ENCODE data around the gene PACRG.

Gene PACRG

GRCh38 chr6:163192591-163192990 is 464.8 kb downstream of the PACRG start:
- H3K27me3 ChIP-seq (ENCODE audit: control insufficient read depth in 1 of 2, insufficient read depth in 1 of 2, low read length in 2 of 2): no peaks in the 10 kb centered on the region
- no peak overlapping the region for H2BK12ac ChIP-seq (ENCODE audit: low read length in 2 of 2)
- H3K4ac ChIP-seq (ENCODE audit: low read depth in 1 of 2, low read length in 2 of 2): no peak overlapping the region
- no peak overlapping the region for H3K18ac ChIP-seq (ENCODE audit: low read depth in 1 of 2, low read length in 2 of 2)
- 52% methylated on average over 4 of the region's 5 CpGs for WGBS
- no peaks in the 10 kb centered on the region for H3K36me3 ChIP-seq (ENCODE audit: control insufficient read depth in 1 of 2, insufficient read depth in 2 of 2, low read depth in 1 of 2, low read length in 2 of 2)
- H2BK5ac ChIP-seq (ENCODE audit: low read depth, low read length, poor library complexity, severe bottlenecking): no peak overlapping the region
- H2AFZ ChIP-seq (ENCODE audit: low read depth, low read length): no peak overlapping the region
- H3K79me1 ChIP-seq (replicated peaks; ENCODE audit: low read length, poor library complexity, severe bottlenecking): no peaks in the 10 kb centered on the region
- H3K4me1 ChIP-seq (ENCODE audit: control insufficient read depth, insufficient read depth, low read depth, low read length): no peaks in the 10 kb centered on the region
- H3K14ac ChIP-seq (ENCODE audit: low read length in 2 of 2): no peak overlapping the region
- peak overlapping the region in 1 of 2 experiments; percentile 51 for H3K23ac ChIP-seq (ENCODE audit: low read length in 2 of 2)
- H2BK15ac ChIP-seq (ENCODE audit: low read depth, poor library complexity, severe bottlenecking): no peak overlapping the region
- H3K27ac ChIP-seq (ENCODE audit: low read length, poor library complexity, severe bottlenecking): no peak overlapping the region
- no peak overlapping the region for H4K8ac ChIP-seq (ENCODE audit: low read length)
- no peak overlapping the region for H3K9ac ChIP-seq (ENCODE audit: low read length)
- H4K91ac ChIP-seq (ENCODE audit: low read length): no peak overlapping the region
- no peak overlapping the region for H3K4me3 ChIP-seq (ENCODE audit: insufficient read depth in 1 of 2, low read depth in 1 of 2, low read length in 2 of 2)
- H2AK5ac ChIP-seq (ENCODE audit: low read length, severe bottlenecking): no peak overlapping the region
- H3K9me3 ChIP-seq (ENCODE audit: control insufficient read depth, low read length): no peaks in the 10 kb centered on the region
- no peak for DNase-seq
- no peak overlapping the region for H3K4me2 ChIP-seq (ENCODE audit: low read length, poor library complexity, severe bottlenecking)
- H2BK120ac ChIP-seq (ENCODE audit: low read depth, low read length): no peak overlapping the region

- no peak overlapping the region for H3K4me3 ChIP-seq (ENCODE audit: insufficient read depth in 1 of 2, low read depth in 1 of 2, low read length in 2 of 2)
- H2BK5ac ChIP-seq (ENCODE audit: low read depth, low read length, poor library complexity, severe bottlenecking): no peak overlapping the region
- H3K23ac ChIP-seq (ENCODE audit: low read length in 2 of 2): no peak overlapping the region
- H3K4me2 ChIP-seq (ENCODE audit: low read length, poor library complexity, severe bottlenecking): no peak overlapping the region
- no peaks in the 10 kb centered on the region for H3K9me3 ChIP-seq (ENCODE audit: control insufficient read depth, low read length)
- no peaks in the 10 kb centered on the region for H3K4me1 ChIP-seq (ENCODE audit: control insufficient read depth, insufficient read depth, low read depth, low read length)
- H3K18ac ChIP-seq (ENCODE audit: low read depth in 1 of 2, low read length in 2 of 2): no peak overlapping the region
- no peak for DNase-seq
- no peak overlapping the region for H4K8ac ChIP-seq (ENCODE audit: low read length)
- H2BK120ac ChIP-seq (ENCODE audit: low read depth, low read length): no peak overlapping the region
- 95% methylated on average over 4 of the region's 7 CpGs for WGBS
- no peak overlapping the region for H2AFZ ChIP-seq (ENCODE audit: low read depth, low read length)
- no peak overlapping the region for H3K14ac ChIP-seq (ENCODE audit: low read length in 2 of 2)
- H3K9ac ChIP-seq (ENCODE audit: low read length): no peak overlapping the region
- no peak overlapping the region for H3K4ac ChIP-seq (ENCODE audit: low read depth in 1 of 2, low read length in 2 of 2)
- no peak overlapping the region for H2BK15ac ChIP-seq (ENCODE audit: low read depth, poor library complexity, severe bottlenecking)
- no peak overlapping the region for H2BK12ac ChIP-seq (ENCODE audit: low read length in 2 of 2)
- no peaks in the 10 kb centered on the region for H3K79me1 ChIP-seq (replicated peaks; ENCODE audit: low read length, poor library complexity, severe bottlenecking)
- H3K27ac ChIP-seq (ENCODE audit: low read length, poor library complexity, severe bottlenecking): no peak overlapping the region
- H2AK5ac ChIP-seq (ENCODE audit: low read length, severe bottlenecking): no peak overlapping the region
- no peaks in the 10 kb centered on the region for H3K36me3 ChIP-seq (ENCODE audit: control insufficient read depth in 1 of 2, insufficient read depth in 2 of 2, low read depth in 1 of 2, low read length in 2 of 2)
- H4K91ac ChIP-seq (ENCODE audit: low read length): no peak overlapping the region
- H3K27me3 ChIP-seq (ENCODE audit: control insufficient read depth in 1 of 2, insufficient read depth in 1 of 2, low read length in 2 of 2): no peaks in the 10 kb centered on the region
These were observed 465.6 kb downstream of the PACRG start for GRCh38 chr6:163193326-163193725.

GRCh38 chr6:163195721-163196691 is 468.2 kb downstream of the PACRG start:
- Histone ChIP-seq H2BK5ac (ENCODE audit: low read depth, low read length, poor library complexity, severe bottlenecking) (no peak overlapping the region), H3K4me3 (ENCODE audit: insufficient read depth in 1 of 2, low read depth in 1 of 2, low read length in 2 of 2) (no peak overlapping the region), H3K4me2 (ENCODE audit: low read length, poor library complexity, severe bottlenecking) (no peak overlapping the region), H3K9ac (ENCODE audit: low read length) (no peak overlapping the region), H3K4ac (ENCODE audit: low read depth in 1 of 2, low read length in 2 of 2) (no peak overlapping the region), H2AFZ (ENCODE audit: low read depth, low read length) (no peak overlapping the region), H3K9me3 (ENCODE audit: control insufficient read depth, low read length) (no peaks in the 10 kb centered on the region), H3K18ac (ENCODE audit: low read depth in 1 of 2, low read length in 2 of 2) (no peak overlapping the region), H4K91ac (ENCODE audit: low read length) (peak overlapping the region; percentile 45), H3K79me1 (replicated peaks; ENCODE audit: low read length, poor library complexity, severe bottlenecking) (no peaks in the 10 kb centered on the region), H3K4me1 (ENCODE audit: control insufficient read depth, insufficient read depth, low read depth, low read length) (no peaks in the 10 kb centered on the region), H3K23ac (ENCODE audit: low read length in 2 of 2) (no peak overlapping the region), H3K36me3 (ENCODE audit: control insufficient read depth in 1 of 2, insufficient read depth in 2 of 2, low read depth in 1 of 2, low read length in 2 of 2) (no peaks in the 10 kb centered on the region), H2BK15ac (ENCODE audit: low read depth, poor library complexity, severe bottlenecking) (no peak overlapping the region), H2BK120ac (ENCODE audit: low read depth, low read length) (no peak overlapping the region), H3K27ac (ENCODE audit: low read length, poor library complexity, severe bottlenecking) (no peak overlapping the region), H4K8ac (ENCODE audit: low read length) (peak overlapping the region; percentile 40), H2BK12ac (ENCODE audit: low read length in 2 of 2) (no peak overlapping the region), H3K14ac (ENCODE audit: low read length in 2 of 2) (no peak overlapping the region), H2AK5ac (ENCODE audit: low read length, severe bottlenecking) (no peak overlapping the region), H3K27me3 (ENCODE audit: control insufficient read depth in 1 of 2, insufficient read depth in 1 of 2, low read length in 2 of 2) (no peaks in the 10 kb centered on the region)
- 91% methylated on average over 31 of the region's 31 CpGs for WGBS
- no peak for DNase-seq

GRCh38 chr6:163197839-163198238 is 470.1 kb downstream of the PACRG start:
- Histone ChIP-seq H3K4me1 (ENCODE audit: control insufficient read depth, insufficient read depth, low read depth, low read length) (no peaks in the 10 kb centered on the region), H3K4ac (ENCODE audit: low read depth in 1 of 2, low read length in 2 of 2) (no peak overlapping the region), H3K27ac (ENCODE audit: low read length, poor library complexity, severe bottlenecking) (no peak overlapping the region), H3K27me3 (ENCODE audit: control insufficient read depth in 1 of 2, insufficient read depth in 1 of 2, low read length in 2 of 2) (no peaks in the 10 kb centered on the region), H3K14ac (ENCODE audit: low read length in 2 of 2) (no peak overlapping the region), H3K9ac (ENCODE audit: low read length) (no peak overlapping the region), H4K8ac (ENCODE audit: low read length) (no peak overlapping the region), H3K4me2 (ENCODE audit: low read length, poor library complexity, severe bottlenecking) (no peak overlapping the region), H2BK5ac (ENCODE audit: low read depth, low read length, poor library complexity, severe bottlenecking) (no peak overlapping the region), H3K79me1 (replicated peaks; ENCODE audit: low read length, poor library complexity, severe bottlenecking) (no peaks in the 10 kb centered on the region), H3K23ac (ENCODE audit: low read length in 2 of 2) (no peak overlapping the region), H3K18ac (ENCODE audit: low read depth in 1 of 2, low read length in 2 of 2) (no peak overlapping the region), H3K9me3 (ENCODE audit: control insufficient read depth, low read length) (no peaks in the 10 kb centered on the region), H2AK5ac (ENCODE audit: low read length, severe bottlenecking) (no peak overlapping the region), H3K36me3 (ENCODE audit: control insufficient read depth in 1 of 2, insufficient read depth in 2 of 2, low read depth in 1 of 2, low read length in 2 of 2) (no peaks in the 10 kb centered on the region), H2BK120ac (ENCODE audit: low read depth, low read length) (no peak overlapping the region), H4K91ac (ENCODE audit: low read length) (no peak overlapping the region), H3K4me3 (ENCODE audit: insufficient read depth in 1 of 2, low read depth in 1 of 2, low read length in 2 of 2) (no peak overlapping the region), H2BK12ac (ENCODE audit: low read length in 2 of 2) (no peak overlapping the region), H2BK15ac (ENCODE audit: low read depth, poor library complexity, severe bottlenecking) (no peak overlapping the region), H2AFZ (ENCODE audit: low read depth, low read length) (no peak overlapping the region)
- no CpG with 5 or more reads among the region's 3 CpGs for WGBS
- no peak for DNase-seq
